GM23338 (cell line): ENCODE measurements around the gene TRUB2. TPM values are rescaled to one million over a fixed set of nuclear protein-coding genes. Genes with fewer than 3 reads are reported as not detected.

Experiments used
- ATAC-seq: fragments of 200-7000 bp; cut with Tn5 transposase; 3 replicates; pipeline ENCODE4 v1.9.1; 2020
- DNase-seq: peaks from one replicate; pipeline ENCODE4 v3.0.0-alpha.2; 2015; ENCODE audit warnings: low spot score
- H2AFZ ChIP-seq: fragments of 200-600 bp; sonication (generic); 2 replicates; pipeline ENCODE4 v1.8.0; 2016; ENCODE audit warnings: antibody characterized with exemption, mild to moderate bottlenecking, moderate library complexity
- H3F3A ChIP-seq: fragments of 200-600 bp; sonication (generic); replicated peaks from 2 replicates; pipeline ENCODE4 v1.8.0; 2017; ENCODE audit warnings: antibody characterized with exemption, mixed run types, low read depth
- H3K27ac ChIP-seq: fragments of 200-600 bp; sonication (generic); 2 replicates; pipeline ENCODE4 v1.6.1; 2016; ENCODE audit warnings: low read depth
- H3K27me3 ChIP-seq: fragments of 200-600 bp; sonication (generic); 2 replicates; pipeline ENCODE4 v1.8.0; 2016; ENCODE audit warnings: mild to moderate bottlenecking, mixed run types, moderate library complexity; ENCODE audit not compliant: insufficient read depth
- H3K36me3 ChIP-seq: fragments of 200-600 bp; sonication (generic); 2 replicates; pipeline ENCODE4 v1.8.0; 2016; ENCODE audit warnings: mild to moderate bottlenecking; ENCODE audit not compliant: insufficient read depth
- H3K4me1 ChIP-seq: fragments of 200-600 bp; sonication (generic); 2 replicates; pipeline ENCODE4 v1.8.0; 2016; ENCODE audit warnings: mild to moderate bottlenecking, moderate library complexity; ENCODE audit not compliant: insufficient read depth
- H3K4me2 ChIP-seq: fragments of 200-600 bp; sonication (generic); 2 replicates; pipeline ENCODE4 v1.7.1; 2017; ENCODE audit warnings: mixed run types
- H3K4me3 ChIP-seq: fragments of 200-600 bp; sonication (generic); 2 replicates; pipeline ENCODE4 v1.6.1; 2016; ENCODE audit warnings: mixed run types
- H3K79me2 ChIP-seq: fragments of 200-600 bp; sonication (generic); replicated peaks from 2 replicates; pipeline ENCODE4 v1.8.0; 2017; ENCODE audit warnings: mild to moderate bottlenecking; ENCODE audit not compliant: insufficient read depth
- H3K9me2 ChIP-seq: fragments of 200-600 bp; sonication (generic); 2 replicates; pipeline ENCODE4 v1.8.0; 2017; ENCODE audit not compliant: insufficient read depth
- H4K20me1 ChIP-seq: fragments of 200-600 bp; sonication (generic); replicated peaks from 2 replicates; pipeline ENCODE4 v1.8.0; 2017; ENCODE audit warnings: mild to moderate bottlenecking; ENCODE audit not compliant: insufficient read depth
- H3K27ac Mint-ChIP-seq: 2 replicates; pipeline ENCODE4 v1.8.0; 2020; ENCODE audit warnings: inconsistent platforms, mild to moderate bottlenecking, moderate library complexity, mixed read lengths
- H3K27me3 Mint-ChIP-seq: 3 replicates; pipeline ENCODE4 v1.8.0; 2022; ENCODE audit warnings: low read depth, mild to moderate bottlenecking, moderate library complexity, mixed read lengths, inconsistent platforms; ENCODE audit not compliant: insufficient read depth, poor library complexity
- H3K36me3 Mint-ChIP-seq: 3 replicates; pipeline ENCODE4 v1.8.0; 2021; ENCODE audit warnings: low read depth, mild to moderate bottlenecking, inconsistent platforms, moderate library complexity, mixed read lengths
- H3K4me1 Mint-ChIP-seq: 3 replicates; pipeline ENCODE4 v1.8.0; 2020; ENCODE audit warnings: mild to moderate bottlenecking, inconsistent platforms, mixed read lengths
- H3K4me3 Mint-ChIP-seq: 3 replicates; pipeline ENCODE4 v1.8.0; 2021; ENCODE audit warnings: moderate library complexity, mild to moderate bottlenecking, inconsistent platforms, mixed read lengths
- H3K9me3 Mint-ChIP-seq: 3 replicates; pipeline ENCODE4 v1.8.0; 2020; ENCODE audit warnings: moderate library complexity, mild to moderate bottlenecking, inconsistent platforms, mixed read lengths
- CTCF ChIP-seq, 2 experiments: fragments of 200-600 bp in 1 of 2; sonication (generic) in 1 of 2; conservative IDR thresholded peaks; 2 replicates each; pipeline versions ENCODE4 v1.5.1 to v1.6.1; 2016 to 2017; ENCODE audit warnings: antibody characterized with exemption in 2 of 2, low read depth in 2 of 2, mild to moderate bottlenecking in 2 of 2, moderate library complexity in 1 of 2
- ETS1 ChIP-seq: IDR thresholded peaks from 2 replicates; pipeline ENCODE4 v1.6.1; 2016; ENCODE audit warnings: antibody characterized with exemption
- EZH2 ChIP-seq: fragments of 200-600 bp; sonication (generic); IDR thresholded peaks from one replicate; pipeline ENCODE4 v1.8.0; 2017; ENCODE audit warnings: antibody characterized with exemption, mild to moderate bottlenecking, low read depth; ENCODE audit not compliant: unreplicated experiment
- JUNB ChIP-seq: IDR thresholded peaks from one replicate; pipeline ENCODE4 v1.6.1; 2016; ENCODE audit warnings: antibody characterized with exemption; ENCODE audit not compliant: unreplicated experiment
- NANOG ChIP-seq: IDR thresholded peaks from 2 replicates; pipeline ENCODE4 v1.6.1; 2016; ENCODE audit warnings: antibody characterized with exemption, borderline replicate concordance
- REST ChIP-seq: IDR thresholded peaks from one replicate; pipeline ENCODE4 v1.6.1; 2018; ENCODE audit warnings: antibody characterized with exemption; ENCODE audit not compliant: unreplicated experiment
- ZNF114 ChIP-seq: fragments of 250-450 bp; sonication (Bioruptor Pico); IDR thresholded peaks from 2 replicates; pipeline ENCODE4 v1.5.0; 2020; ENCODE audit warnings: mild to moderate bottlenecking, moderate library complexity
- ZNF331 ChIP-seq: fragments of 250-450 bp; sonication (Bioruptor Pico); IDR thresholded peaks from 2 replicates; pipeline ENCODE4 v1.5.0; 2020; ENCODE audit warnings: low read depth, mild to moderate bottlenecking, moderate library complexity
- polyA plus RNA-seq: library from polyadenylated mRNA; unstranded; fragments of >200 nt; fragmentation: Nextera tagmentation; extraction: Ambion mirVana; gene quantifications from 2 replicates; pipeline ENCODE4 v1.2.1, GENCODE V29; 2016
- total RNA-seq: library from RNA; depleted of rRNA; stranded (reverse); fragments of >200 nt; shearing (Covaris generic); gene quantifications from 2 replicates; pipeline ENCODE4 v1.2.3, GENCODE V29; 2014

TRUB2 gene
- total and polyA plus RNA-seq, 2 experiments from 2014 or later, result 15.4 to 31.4 TPM

- TF ChIP-seq CTCF (conservative IDR thresholded peaks at IDR 0.05; ENCODE audit: low read depth in 2 of 2) (no peak), ZNF331 (CRISPR knock-in tag) (no peak)
Measured at GRCh38 chr9:128265348-128265847, 56.8 kb downstream of the TRUB2 start (continued).

GRCh38 chr9:128262687-128263086 is 59.6 kb downstream of the TRUB2 start:
- H3K36me3 Mint-ChIP-seq, result peaks cover 48% of the 10 kb centered on the region
- peaks cover 5% of the 10 kb centered on the region for H3K4me1 Mint-ChIP-seq
- Histone ChIP-seq H3K79me2 (no peaks in the 10 kb centered on the region), H3K4me1 (no peaks in the 10 kb centered on the region), H4K20me1 (peaks cover 13% of the 10 kb centered on the region; the same call in 1 of the 2 replicates), H3K4me3 (no peak overlapping the region), H3K36me3 (no peaks in the 10 kb centered on the region), H3F3A (0 out of 2 replicates have a peak, but pooled peaks cover 3% of the 10 kb centered on the region), H3K9me2 (no peaks in the 10 kb centered on the region), H3K27ac (no peak overlapping the region), H2AFZ (no peak overlapping the region), H3K27me3 (no peaks in the 10 kb centered on the region), H3K4me2 (no peak overlapping the region)
- DNase-seq, result no peak
- ATAC-seq, result no peak
- H3K27me3 Mint-ChIP-seq, result peaks cover 13% of the 10 kb centered on the region
- no peaks in the 10 kb centered on the region; the same call in 2 of the 3 replicates for H3K9me3 Mint-ChIP-seq
- no peak for TF ChIP-seq REST
- TF ChIP-seq EZH2, result no peak
- TF ChIP-seq ETS1, result no peak
- no peak for TF ChIP-seq NANOG
- no peak for TF ChIP-seq ZNF331 (CRISPR knock-in tag)
- no peak for TF ChIP-seq ZNF114 (CRISPR knock-in tag)
- TF ChIP-seq JUNB, result no peak
- H3K27ac Mint-ChIP-seq, result no peak overlapping the region
- H3K4me3 Mint-ChIP-seq, result no peak overlapping the region
